Activated CD8-positive, alpha-beta memory T cell treated with anti-CD3 and anti-CD28 coated beads, Interleukin-2, amount 50 U/mL, for 4 hours (primary cell): ENCODE measurements around the gene MRPL22.
"Not testable (repeated sequence)": the region's sequence is repeated elsewhere in the genome, so short reads cannot be mapped to it uniquely, and the experiment has no call there.

Experiments used
- DNase-seq: peaks from one replicate; pipeline ENCODE4 v3.0.0-alpha.2; 2020

The MRPL22 gene

GRCh38 chr5:154943527-154943926 is 2.7 kb downstream of the MRPL22 start:
- no peak for DNase-seq

DNA sequence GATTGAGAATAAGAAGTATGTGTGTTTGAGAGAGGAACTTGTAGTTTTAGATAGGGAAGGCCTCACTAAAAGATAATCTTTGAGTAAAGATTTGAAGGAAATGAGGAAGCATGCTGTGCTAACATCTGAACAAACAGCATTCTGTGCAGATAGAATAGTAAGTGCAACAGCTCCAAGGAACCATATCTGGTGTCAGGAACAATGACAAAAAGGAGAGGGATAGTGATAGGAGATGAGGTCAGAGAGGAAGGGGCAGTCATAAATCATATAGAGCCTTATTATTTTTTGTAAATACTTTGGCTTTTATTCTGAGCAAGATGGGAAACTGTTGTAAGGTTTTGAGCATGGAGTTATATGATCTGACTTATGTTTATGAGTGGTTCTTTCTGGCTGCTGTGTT is 3.8 kb downstream of the MRPL22 start:
- no peak for DNase-seq

DNA sequence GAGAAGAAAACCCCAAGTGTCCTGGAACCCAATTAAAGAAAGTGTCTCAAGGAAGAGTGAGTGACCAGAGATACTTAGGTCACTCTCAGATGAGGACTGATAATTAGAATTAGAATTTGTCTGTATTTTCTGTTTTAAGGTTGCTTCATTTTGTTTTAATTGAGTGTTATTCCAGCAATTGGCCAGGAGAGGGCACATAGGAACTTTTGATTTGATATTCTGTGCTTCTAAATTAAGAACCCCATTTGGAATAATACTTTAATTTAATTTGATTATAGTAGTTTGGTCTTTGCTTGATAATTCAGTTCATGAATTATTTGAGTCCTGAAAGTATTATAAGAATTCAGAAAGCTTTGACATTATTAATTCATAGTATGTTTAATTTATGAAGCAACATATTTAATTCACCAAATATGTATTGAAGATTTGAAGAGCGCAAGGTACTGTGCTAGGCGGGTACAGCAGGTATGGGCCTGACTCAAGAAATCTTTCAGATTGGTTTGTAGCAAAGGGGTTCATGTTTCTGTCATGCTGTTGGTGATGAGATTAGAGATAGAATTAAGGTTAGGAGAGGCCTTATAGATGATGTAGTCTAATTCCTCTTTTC is 4.9 kb downstream of the MRPL22 start:
- DNase-seq, result no peak

- DNase-seq, result no peak
These were observed 6.9 kb downstream of the MRPL22 start for GRCh38 chr5:154947778-154948177.

GRCh38 chr5:154948313-154948712 is 7.4 kb downstream of the MRPL22 start:
- DNase-seq, result no peak

DNA sequence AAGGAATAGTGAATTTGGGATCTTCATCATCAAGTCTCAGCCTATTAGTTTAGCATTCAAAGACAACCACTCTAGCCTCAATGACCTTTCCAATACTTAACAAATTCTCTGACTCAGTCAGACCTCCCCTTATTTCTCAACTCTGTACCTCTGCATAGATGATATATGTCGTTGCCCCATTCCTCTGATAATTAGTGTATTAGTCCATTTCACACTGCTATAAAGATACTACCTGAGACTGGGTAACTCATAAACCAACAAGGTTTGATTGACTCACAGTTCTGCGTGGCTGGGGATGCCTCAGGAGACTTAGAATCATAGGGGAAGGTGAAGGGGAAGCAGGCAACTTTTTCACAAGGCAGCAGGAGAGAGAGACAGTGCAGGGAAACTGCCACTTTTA is 8.9 kb downstream of the MRPL22 start:
- no peak for DNase-seq

GRCh38 chr5:154956712-154957111 is 15.8 kb downstream of the MRPL22 start:
- no peak for DNase-seq

- no peak for DNase-seq
These were observed 21.6 kb downstream of the MRPL22 start for GRCh38 chr5:154962494-154962893.

DNA sequence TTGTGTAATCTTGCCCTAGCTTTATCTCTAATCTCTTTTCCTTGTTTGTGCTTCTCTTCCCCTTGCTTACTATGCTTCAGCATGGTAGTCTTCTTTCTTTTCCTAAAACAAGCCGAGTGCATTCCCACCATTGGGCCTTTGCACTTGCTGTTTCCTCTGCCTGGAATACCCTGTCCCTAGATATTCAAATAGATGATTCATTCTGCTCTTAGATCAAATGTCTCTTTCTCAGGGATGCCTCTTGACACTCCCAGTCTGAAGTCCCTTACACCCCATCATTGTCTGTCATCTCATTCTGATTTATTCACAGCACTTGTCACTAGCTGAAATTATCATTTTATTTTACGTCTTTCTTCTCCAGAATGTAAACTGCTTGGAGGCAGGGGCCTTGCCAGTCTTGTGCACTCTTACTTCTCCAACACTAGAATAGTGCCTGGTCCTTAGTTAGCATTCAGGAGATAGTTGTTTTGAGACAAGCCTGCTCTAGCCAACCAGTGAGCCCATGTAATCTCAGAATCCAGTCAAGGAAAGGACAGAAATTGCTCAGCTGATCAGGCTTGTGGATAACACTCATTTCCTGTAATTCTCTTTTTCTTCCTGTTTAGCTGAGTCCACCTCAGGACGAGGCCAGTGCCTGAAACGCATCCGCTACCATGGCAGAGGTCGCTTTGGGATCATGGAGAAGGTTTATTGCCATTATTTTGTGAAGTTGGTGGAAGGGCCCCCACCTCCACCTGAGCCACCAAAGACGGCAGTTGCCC is 25.4 kb downstream of the MRPL22 start:
- no peak for DNase-seq

DNA sequence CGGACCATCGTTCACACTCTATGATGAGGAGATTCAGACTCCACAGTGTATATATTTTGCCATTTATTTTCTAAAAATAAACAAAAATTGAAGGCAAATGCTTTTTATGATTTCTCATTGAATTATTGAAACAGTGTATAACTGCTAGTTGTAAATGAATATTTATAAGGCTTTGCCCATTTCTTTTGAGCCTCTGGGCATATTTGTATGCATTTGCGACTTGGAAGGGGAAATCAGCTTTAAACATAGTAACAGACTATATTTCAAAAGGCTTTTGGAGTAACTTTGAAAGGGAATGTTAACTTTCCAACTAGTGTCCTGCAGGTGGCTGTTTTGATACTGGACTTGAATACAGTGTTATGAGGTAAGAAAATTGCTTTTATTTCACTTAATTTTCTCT is 26.0 kb downstream of the MRPL22 start:
- no peak for DNase-seq

DNA sequence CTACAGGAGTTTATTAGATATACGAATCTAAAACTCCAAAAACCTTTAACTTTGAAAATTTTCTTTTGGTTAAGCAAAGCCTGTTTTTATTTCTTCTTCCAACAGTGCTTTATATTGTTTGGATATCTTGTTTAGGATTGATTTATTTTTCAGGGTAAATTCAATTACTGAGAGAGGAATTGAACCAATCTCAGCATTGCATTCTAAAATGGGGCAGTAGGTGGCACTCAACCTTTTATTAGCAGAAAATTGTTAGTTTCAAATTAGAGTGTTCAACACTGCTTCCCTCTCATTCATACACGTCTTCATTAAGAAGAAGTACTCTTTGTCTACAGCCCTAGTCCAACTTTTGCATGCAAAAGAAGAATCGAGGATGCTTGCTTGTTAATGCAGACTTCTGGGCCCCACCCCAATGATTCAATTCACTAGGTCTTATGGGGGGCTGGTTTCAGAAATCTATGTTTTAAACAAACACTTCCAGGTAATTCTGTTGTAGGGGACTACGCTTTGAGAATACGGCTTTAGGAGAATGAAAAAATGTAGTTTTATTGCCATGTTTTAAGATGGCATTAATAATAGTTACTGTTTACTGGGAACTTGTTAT is 26.6 kb downstream of the MRPL22 start:
- DNase-seq, result no peak

DNA sequence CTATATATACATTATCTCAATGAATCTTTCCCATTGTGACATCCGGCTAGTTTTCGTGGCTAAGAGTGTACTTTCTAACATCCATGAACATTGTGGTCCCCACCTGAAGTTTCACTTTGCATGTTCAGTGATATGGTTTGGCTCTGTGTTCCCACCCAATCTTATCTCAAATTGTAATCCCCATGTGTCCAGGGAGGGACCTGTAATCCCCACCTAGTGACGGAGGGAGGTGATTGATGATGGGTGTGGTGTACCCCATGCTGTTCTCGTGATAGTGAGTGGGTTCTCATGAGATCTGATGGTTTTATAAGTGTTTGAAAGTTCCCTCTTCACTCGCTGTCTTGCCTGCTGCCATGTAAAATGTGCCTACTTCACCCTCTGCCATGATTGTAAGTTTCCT is 28.1 kb downstream of the MRPL22 start:
- no peak for DNase-seq

GRCh38 chr5:154970759-154971158 is 29.9 kb downstream of the MRPL22 start:
- no peak for DNase-seq

DNA sequence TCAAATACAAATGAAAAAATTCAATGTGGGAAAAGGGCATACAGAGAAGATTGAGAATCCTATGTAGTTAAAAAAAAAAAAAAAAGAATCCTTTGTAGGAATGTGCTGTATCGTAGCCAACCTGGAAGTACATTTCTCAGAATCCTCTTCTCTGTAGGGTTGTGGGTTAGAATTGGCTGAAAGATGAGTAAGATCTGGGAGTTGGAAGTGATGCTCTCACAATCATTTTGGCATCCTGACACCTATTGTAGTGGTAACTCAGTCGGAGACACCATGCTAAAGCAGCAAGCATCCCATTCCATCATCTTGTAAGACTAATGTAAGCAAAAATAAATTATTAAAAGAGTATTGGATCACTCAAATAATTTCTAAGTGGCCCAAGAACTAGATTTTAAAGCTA is 30.6 kb downstream of the MRPL22 start:
- DNase-seq, result no peak

DNA sequence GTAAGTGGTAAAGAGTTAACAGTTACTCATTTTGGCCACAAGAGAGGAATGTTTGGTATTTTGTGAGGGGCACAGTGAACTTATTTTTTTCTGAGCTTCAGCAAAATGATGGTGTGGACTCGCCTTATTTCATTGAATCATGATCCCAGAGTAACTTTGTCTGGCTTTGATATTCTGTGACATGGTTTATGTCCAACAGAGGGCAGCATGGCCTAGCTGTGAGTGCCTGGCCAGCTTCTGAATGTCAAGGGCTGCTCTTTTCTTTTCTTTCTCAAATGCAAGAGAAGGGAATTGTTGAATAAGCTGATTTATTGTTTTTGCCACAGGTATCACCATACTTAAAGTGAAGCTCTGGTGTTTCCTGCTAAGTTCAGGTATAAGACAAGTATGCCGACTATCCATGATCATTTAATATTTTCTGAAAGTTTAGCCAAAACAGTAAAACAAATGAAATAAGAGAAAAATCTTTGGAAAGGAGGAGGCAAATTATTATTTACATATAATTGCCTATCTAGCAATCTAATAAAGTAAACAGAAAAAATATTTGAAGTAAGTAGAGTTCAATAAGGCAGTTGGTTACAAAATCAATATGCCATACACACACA is 31.7 kb downstream of the MRPL22 start:
- no peak for DNase-seq

- DNase-seq, result not testable (repeated sequence)
These were observed 35.2 kb downstream of the MRPL22 start for GRCh38 chr5:154976082-154976481.

GRCh38 chr5:154977409-154977808 is 36.5 kb downstream of the MRPL22 start:
- DNase-seq, result no peak

- DNase-seq, result not testable (repeated sequence)
These were observed 37.4 kb downstream of the MRPL22 start for GRCh38 chr5:154978294-154978693.

GRCh38 chr5:154984946-154985516 is 44.2 kb downstream of the MRPL22 start:
- no peak for DNase-seq

DNA sequence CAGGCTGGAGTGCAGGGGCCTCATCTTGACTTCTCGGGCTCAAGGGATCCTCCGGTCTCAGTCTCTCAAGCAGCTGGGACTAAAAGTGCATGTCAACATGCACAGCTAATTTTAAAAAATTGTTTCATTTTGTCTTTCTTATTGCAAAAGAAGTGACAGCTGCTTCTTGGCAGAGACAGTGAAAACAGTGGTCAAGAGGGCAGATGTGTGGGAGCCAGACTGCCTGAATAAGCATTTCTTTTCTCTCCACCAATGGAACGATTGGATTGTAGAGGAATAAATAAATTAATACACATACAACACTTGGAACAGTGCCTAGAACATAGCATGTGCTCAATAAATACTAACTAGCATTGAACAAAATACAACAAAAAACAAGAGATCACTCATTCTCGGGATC is 45.3 kb downstream of the MRPL22 start:
- no peak for DNase-seq

DNA sequence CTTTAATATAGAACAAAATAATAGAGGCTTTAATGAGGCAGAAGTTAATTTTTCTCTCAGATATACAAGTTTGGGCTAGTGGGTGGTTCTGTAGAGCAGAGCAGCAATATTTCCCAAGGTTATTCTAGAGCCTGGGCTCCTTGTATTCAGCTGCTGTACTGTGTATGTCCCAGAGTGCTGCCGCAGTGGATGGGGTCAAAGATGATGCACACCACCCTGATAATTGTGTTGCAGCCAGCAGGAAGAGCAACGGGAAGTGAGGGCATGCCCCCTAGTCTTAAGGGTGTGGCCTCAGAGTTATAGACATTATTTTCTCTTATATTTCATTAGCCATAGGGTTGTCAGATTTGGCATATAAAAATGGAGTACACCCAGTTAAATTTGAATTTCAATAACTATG is 48.8 kb downstream of the MRPL22 start:
- no peak for DNase-seq

DNA sequence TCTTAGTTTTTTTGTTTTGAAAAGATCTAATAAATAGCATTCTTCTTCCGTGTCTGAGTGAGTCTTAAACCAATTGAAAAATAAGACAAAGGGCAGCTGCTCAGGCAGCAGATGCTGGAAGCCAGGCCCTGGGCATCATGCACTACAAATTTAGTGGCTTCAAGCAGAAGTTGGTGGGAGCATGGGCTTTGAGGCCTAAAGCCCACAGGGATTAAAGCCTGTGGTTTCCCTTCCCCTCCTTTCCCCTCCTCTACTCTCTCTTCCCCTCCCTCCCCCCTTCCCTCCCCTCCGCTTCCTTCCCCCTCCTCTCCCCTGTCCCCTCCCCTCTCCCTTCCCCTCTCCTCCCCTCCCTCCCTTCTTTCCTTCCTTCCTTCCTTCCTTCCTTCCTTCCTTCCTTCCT is 52.6 kb downstream of the MRPL22 start:
- no peak for DNase-seq

DNA sequence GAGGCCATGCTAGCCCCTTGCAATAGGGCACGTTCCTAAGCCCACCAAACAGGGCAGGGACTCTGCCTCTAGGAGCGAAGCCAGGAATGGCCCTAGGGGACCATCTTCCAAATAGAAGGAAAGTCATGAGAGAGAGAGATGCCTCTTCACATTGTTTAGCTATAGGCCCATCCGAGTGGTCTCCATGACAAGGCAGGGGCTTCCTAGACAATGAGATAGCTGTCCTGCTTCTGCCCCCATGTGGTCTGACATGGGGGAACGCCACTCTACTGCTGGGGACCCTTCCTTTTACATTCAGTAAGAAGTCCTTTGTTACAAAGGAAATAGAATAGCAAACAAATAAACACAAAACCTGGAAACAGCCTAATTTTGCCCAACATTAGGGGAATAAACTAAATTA is 54.8 kb downstream of the MRPL22 start:
- DNase-seq, result no peak

DNA sequence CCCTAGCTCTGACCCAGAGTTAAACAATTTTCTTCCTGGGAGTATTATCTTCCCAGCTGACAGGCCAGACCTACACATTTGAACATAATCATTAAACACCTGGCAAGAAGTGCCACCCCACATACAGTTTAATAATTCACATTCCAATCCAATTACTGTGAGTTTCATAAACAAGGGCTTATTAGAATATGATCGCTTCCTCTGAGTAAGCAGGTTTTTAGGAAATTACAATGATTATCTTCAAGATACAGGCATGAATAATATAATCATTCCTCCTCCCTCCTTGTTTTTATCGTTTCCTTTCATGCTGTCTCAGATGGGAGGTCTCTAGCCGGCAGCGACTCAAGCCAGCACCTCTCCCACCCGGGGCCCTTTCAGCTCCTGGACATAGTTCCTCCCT is 56.9 kb downstream of the MRPL22 start:
- DNase-seq, result no peak
